ENCODE measurements around the gene S100A14.
"Not testable (repeated sequence)": the region's sequence is repeated elsewhere in the genome, so short reads cannot be mapped to it uniquely, and the experiment has no call there.

DNA sequence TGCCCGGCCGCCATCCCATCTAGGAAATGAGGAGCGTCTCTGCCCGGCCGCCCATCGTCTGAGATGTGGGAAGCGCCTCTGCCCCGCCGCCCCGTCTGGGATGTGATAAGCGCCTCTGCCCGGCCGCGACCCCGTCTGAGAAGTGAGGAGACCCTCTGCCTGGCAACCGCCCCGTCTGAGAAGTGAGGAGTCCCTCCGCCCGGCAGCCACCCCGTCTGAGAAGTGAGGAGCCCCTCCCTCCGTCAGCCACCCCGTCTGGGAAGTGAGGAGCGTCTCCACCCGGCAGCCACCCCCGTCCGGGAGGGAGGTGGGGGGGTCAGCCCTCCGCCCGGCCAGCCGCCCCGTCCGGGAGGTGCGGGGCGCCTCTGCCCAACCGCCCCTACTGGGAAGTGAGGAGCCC is 33.3 kb downstream of the S100A14 start:
- TF ChIP-seq, protein P1, sequence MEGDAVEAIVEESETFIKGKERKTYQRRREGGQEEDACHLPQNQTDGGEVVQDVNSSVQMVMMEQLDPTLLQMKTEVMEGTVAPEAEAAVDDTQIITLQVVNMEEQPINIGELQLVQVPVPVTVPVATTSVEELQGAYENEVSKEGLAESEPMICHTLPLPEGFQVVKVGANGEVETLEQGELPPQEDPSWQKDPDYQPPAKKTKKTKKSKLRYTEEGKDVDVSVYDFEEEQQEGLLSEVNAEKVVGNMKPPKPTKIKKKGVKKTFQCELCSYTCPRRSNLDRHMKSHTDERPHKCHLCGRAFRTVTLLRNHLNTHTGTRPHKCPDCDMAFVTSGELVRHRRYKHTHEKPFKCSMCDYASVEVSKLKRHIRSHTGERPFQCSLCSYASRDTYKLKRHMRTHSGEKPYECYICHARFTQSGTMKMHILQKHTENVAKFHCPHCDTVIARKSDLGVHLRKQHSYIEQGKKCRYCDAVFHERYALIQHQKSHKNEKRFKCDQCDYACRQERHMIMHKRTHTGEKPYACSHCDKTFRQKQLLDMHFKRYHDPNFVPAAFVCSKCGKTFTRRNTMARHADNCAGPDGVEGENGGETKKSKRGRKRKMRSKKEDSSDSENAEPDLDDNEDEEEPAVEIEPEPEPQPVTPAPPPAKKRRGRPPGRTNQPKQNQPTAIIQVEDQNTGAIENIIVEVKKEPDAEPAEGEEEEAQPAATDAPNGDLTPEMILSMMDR (IDR thresholded peaks at IDR 0.05; ENCODE audit: low read length): not testable (repeated sequence)
- not testable (repeated sequence) for TF ChIP-seq EZH2phosphoT487 (IDR thresholded peaks at IDR 0.05; ENCODE audit: low read length); EZH2 (optimal IDR thresholded peaks at IDR 0.05; ENCODE audit: low read depth, low read length)

Data from MM.1S (cell line).